NT2/D1 (cell line): ENCODE measurements around the gene UNK.

Source experiments
- SUZ12 ChIP-seq: IDR thresholded peaks from 2 replicates; pipeline ENCODE4 v1.6.1; 2011; ENCODE audit not compliant: insufficient read length, insufficient read depth; ENCODE audit errors: extremely low read depth
- YY1 ChIP-seq: IDR thresholded peaks from 2 replicates; pipeline ENCODE4 v1.6.1; 2011; ENCODE audit not compliant: insufficient read length, insufficient read depth
- ZNF274 ChIP-seq: IDR thresholded peaks from 2 replicates; pipeline ENCODE4 v1.6.1; 2011; ENCODE audit warnings: mild to moderate bottlenecking, low read depth, low read length

DNA sequence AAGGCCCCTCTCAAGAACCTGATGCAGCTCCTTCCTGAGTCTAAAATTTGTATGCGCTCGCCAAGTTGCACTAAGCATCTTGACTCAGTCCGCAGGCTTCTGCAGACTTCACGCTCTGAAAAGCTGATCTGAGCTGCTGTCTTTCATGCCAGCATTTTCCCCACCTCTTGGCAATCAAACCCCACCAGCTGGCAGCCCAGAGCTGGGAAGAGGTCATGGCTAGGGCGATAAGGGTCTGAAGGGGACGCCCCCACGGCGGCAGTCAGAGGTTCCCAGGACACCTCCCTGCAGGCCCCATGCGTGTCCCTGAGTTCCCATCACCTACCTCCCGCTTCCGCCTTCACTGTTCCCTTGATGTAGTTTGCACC, 64.7 kb downstream of the UNK start:
- TF ChIP-seq SUZ12 (no peak), YY1 (no peak), ZNF274 (no peak)
